GM18868 (cell line): ENCODE results near the gene GCFC2.
"Not testable (repeated sequence)": the region's sequence is repeated elsewhere in the genome, so short reads cannot be mapped to it uniquely, and the experiment has no call there.

ENCODE experiments used
- ATAC-seq: cut with Tn5 transposase; IDR thresholded peaks from one replicate; pipeline ENCODE4 v1.9.1; 2021; ENCODE audit warnings: mild to moderate bottlenecking, moderate library complexity; ENCODE audit not compliant: unreplicated experiment

Gene GCFC2

GRCh38 chr2:75710577-75711253 is at the start of gene GCFC2:
Gene GCFC2 (minus strand): TSS chr2:75710915. CDS start chr2:75710855, 60 bp downstream.
- peak; percentile 91 for ATAC-seq

- ATAC-seq, result no peak
These were observed 42.1 kb upstream of the GCFC2 start for GRCh38 chr2:75752828-75753227.

GRCh38 chr2:75751824-75752468 is 41.2 kb upstream of the GCFC2 start:
- ATAC-seq, result peak; percentile 11

GRCh38 chr2:75751360-75751759 is 40.6 kb upstream of the GCFC2 start:
- ATAC-seq, result peak; percentile 84

- peak; percentile 80 for ATAC-seq
These were observed 27.2 kb upstream of the GCFC2 start for GRCh38 chr2:75737961-75738360.

GRCh38 chr2:75736276-75736675 is 25.6 kb upstream of the GCFC2 start:
- no peak for ATAC-seq

- ATAC-seq, result no peak
These were observed 19.1 kb upstream of the GCFC2 start for GRCh38 chr2:75729861-75730260.

- no peak for ATAC-seq
These were observed 18.1 kb upstream of the GCFC2 start for GRCh38 chr2:75728614-75729419.

GRCh38 chr2:75722687-75723086 is 12.0 kb upstream of the GCFC2 start:
- no peak for ATAC-seq

- no peak for ATAC-seq
These were observed 9.8 kb upstream of the GCFC2 start for GRCh38 chr2:75720525-75720924.

GRCh38 chr2:75719616-75720015 is 8.9 kb upstream of the GCFC2 start:
- ATAC-seq, result no peak

GRCh38 chr2:75716406-75716805 is 5.7 kb upstream of the GCFC2 start:
- no peak for ATAC-seq

- ATAC-seq, result not testable (repeated sequence)
These were observed 875 bp upstream of the GCFC2 start for GRCh38 chr2:75711590-75711989.

- peak; percentile 26 for ATAC-seq
These were observed 517 bp downstream of the GCFC2 start for GRCh38 chr2:75710220-75710576.

GRCh38 chr2:75709297-75709696 is 1.4 kb downstream of the GCFC2 start:
- no peak for ATAC-seq

- no peak for ATAC-seq
These were observed 2.8 kb downstream of the GCFC2 start for GRCh38 chr2:75707901-75708300.

GRCh38 chr2:75705921-75706320 is 4.8 kb downstream of the GCFC2 start:
- ATAC-seq, result no peak

- ATAC-seq, result no peak
These were observed 7.0 kb downstream of the GCFC2 start for GRCh38 chr2:75703589-75704287.

- ATAC-seq, result no peak
These were observed 8.1 kb downstream of the GCFC2 start for GRCh38 chr2:75702593-75702992.

GRCh38 chr2:75698918-75699317 is 11.8 kb downstream of the GCFC2 start:
- no peak for ATAC-seq

- no peak for ATAC-seq
These were observed 22.5 kb downstream of the GCFC2 start for GRCh38 chr2:75688196-75688595.
